Right lung (tissue), 10 donors: ENCODE results near the gene KCNAB3. TPM values are rescaled to one million over a fixed set of nuclear protein-coding genes. Genes with fewer than 3 reads are reported as not detected.
A peak's percentile ranks its signal among the peaks of the same experiment; 100 is the strongest.
"Not testable (repeated sequence)": the region's sequence is repeated elsewhere in the genome, so short reads cannot be mapped to it uniquely, and the experiment has no call there.

Experiments used
- DNase-seq, 2 donors: peaks; one replicate each; pipeline ENCODE4 v3.0.0-alpha.2; 2013
- long read RNA-seq, 8 donors: transcript quantifications; one replicate each; lab custom pipeline, GENCODE V29; 2026
- polyA plus RNA-seq, 5 donors: library from polyadenylated mRNA; unstranded; fragments of 120-200 nt; gene quantifications; one replicate each; pipeline versions ENCODE4 v1.2.1 to v1.2.3, GENCODE V29; 2013; ENCODE audit warnings: inconsistent platforms in 1 of 5, low replicate concordance in 1 of 5; ENCODE audit not compliant: insufficient read length in 5 of 5, insufficient read depth in 1 of 5

Gene KCNAB3
- 10 to 100 TPM in 3 of 5 donors, 1 to 10 TPM in 2; 8.7 to 12.1 (median 10.3) TPM for polyA plus RNA-seq
- long read RNA-seq, donor 1, partial matches to known transcripts = 0 of 1 reads
- long read RNA-seq, donor 1, other reads (novel, unspliced or antisense) = 0 of 1 reads
- long read RNA-seq, donor 2 = 0 reads
- long read RNA-seq, donor 3, partial matches to known transcripts = 21 of 25 reads
- long read RNA-seq, donor 3, other reads (novel, unspliced or antisense) = 0 of 25 reads
- long read RNA-seq, donor 4, partial matches to known transcripts = 0 of 1 reads
- long read RNA-seq, donor 4, other reads (novel, unspliced or antisense) = 0 of 1 reads
- long read RNA-seq, donor 5, partial matches to known transcripts = 0 of 5 reads
- long read RNA-seq, donor 5, other reads (novel, unspliced or antisense) = 0 of 5 reads
- long read RNA-seq, donor 6, partial matches to known transcripts = 0 of 5 reads
- long read RNA-seq, donor 6, other reads (novel, unspliced or antisense) = 0 of 5 reads
- long read RNA-seq, donor 7, transcript KCNAB3-204 (2 exons, 859 nt) = major isoform, 5 of 5 reads
- long read RNA-seq, donor 7, partial matches to known transcripts = 0 of 5 reads
- long read RNA-seq, donor 7, other reads (novel, unspliced or antisense) = 0 of 5 reads
- long read RNA-seq, donor 8, partial matches to known transcripts = 0 of 1 reads
- long read RNA-seq, donor 8, other reads (novel, unspliced or antisense) = 0 of 1 reads

DNA sequence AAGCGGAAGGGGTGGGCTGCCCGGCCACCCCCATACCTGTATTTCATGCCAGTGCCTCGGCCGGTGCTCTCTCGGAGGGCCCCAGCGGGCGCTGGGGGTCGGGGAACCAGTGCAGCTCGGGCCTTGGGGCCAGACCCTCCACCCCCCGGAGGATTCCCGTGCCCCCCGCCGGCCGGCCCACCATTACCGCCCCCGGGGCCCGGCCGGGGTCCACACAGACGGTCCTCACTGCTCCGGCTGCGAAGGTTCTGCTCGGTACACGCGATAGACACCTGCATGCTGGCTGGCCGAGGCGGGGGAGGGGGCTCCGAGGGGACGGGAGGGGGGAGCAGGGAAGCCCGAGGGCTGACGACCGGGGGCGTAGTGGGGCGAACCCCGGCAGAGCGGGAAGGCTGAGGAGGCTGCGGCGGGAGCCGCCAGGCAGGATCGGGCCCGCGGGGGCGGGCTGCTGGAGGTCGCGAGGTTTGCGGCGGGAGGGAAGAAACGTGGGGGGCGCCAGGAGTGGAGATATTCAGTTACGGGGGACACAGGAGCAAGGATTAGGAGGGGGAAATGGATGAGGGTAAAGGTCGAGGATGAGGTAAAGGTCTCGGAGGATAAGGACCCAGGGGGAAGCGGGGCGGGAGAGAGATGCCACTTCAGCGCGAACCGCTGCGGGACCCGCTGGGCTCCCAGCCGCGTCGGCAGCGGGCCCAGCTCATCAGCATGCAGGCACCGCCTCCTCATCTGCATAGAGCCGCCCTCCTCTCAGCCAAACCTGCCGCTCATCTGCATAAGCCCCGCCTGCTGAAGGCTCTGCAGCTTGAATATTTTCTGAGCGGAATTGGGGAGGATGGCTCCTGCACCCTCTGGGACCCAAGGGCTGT, at the start of gene KCNAB3:
KCNAB3 (minus strand) TSS at position 699 of the 866 bp plus-strand sequence; CDS start at position 278, 421 bp downstream.
- DNase-seq = peak; percentile 52 to 62

DNA sequence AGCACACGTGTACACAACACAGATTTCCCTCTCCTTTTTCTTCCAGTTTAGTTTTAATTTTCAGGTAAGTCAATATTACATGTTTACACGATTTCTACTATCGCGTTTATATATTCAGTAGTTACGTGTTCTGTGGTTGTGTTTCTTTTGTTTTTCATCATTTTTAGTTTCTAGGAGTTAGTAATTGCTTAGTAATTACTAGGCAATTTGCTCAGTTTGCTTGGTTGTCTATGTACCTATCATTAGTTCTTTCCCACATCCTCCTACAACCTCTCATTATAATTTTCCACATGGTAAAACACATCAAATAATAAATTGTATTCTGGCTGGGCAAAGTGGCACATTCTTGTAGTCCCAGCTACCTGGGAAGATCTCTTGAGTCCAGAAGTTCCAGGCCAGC, 48.1 kb upstream of the KCNAB3 start:
- DNase-seq = no peak

DNA sequence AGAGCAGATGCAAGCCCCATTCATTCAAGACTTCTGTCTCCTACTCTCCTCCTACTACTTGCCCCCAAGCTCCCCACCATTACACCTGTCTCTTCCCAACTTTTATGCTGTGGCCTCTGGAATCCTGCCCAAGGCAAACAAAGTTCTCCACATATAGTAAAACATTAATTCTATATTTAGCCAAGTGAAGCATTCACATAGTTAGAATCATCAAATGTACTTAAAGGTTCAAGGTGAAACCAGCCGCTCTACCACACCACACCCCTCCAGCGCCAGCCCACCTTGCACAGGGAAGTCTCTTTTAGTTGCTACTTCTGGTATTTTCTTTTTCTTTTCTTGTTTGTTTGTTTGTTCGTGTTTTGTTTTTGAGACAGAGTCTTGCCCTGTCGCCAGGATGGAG, 47.4 kb upstream of the KCNAB3 start:
- no peak for DNase-seq

DNA sequence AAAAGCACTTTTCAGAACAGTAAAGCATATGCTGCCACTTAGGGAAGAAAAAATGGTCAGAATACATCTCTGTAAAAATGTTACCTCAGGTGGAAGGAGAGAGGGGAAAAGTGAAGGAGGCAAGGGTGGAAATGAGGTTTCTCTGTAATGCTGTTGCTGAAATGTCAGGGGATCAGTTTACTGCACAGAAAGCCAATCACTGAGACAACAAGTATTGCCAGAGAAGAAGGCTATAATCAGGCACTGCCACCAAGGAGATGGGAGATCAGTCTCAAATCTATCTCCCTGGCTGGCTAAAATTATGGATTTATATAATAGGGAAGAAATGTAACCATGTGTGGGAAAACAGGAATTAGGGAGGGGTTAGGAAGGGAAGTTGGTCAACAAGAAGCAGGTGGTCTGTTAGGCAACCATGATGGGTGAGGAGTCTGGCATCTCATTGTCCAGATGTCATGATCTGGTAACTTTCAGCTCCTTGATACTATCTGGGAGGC, 45.0 kb upstream of the KCNAB3 start:
- no peak for DNase-seq

DNA sequence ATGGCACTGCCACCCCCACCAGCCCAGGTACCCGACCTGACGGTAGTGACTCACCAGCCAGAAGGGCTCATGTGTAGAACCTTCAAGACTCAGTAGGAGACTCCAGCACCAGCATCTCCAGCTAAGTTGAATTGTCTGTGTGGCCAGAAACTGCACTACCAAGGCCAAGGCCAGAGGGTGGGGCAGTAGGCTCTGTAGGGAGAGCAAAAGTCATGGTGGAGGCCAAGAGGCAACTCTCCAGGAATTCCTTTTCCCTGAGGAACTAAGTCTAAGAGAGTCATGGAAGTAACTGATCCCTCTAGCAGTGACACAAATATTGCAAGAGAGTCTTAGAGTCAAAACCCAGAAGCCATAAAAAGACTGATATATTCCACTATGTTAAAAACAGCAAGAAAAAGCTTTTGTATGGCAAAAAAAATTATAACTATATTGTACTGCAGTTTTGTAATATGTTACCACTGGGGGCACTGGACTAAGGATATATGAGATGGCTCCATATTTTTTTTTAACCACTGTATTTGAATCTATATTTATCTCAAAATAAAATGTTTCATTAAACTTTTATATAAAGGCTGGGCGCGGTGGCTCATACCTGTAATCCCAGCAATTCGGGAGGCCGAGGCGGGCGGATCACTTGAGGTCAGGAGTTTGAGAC, 42.6 kb upstream of the KCNAB3 start:
- no peak for DNase-seq

DNA sequence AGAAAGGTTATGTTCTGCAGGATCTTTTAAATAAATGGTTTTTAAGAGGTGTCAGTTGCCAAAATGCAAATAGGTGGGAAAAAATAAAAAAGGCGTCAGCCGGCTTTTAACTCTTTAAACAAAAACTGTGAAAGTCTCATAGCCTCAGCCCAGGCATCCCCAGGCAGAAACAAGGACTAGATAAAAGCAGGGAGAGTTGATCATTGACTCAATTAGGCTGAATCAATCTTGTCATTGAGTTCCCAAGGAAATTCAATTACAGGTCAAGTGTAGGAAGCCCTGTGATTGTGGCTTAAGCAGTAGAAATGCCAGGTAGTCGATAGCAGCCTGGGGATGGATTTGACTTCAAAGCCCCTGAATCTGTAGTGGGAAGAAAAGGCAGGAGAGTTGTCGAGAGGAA, 42.0 kb upstream of the KCNAB3 start:
- DNase-seq = no peak

DNA sequence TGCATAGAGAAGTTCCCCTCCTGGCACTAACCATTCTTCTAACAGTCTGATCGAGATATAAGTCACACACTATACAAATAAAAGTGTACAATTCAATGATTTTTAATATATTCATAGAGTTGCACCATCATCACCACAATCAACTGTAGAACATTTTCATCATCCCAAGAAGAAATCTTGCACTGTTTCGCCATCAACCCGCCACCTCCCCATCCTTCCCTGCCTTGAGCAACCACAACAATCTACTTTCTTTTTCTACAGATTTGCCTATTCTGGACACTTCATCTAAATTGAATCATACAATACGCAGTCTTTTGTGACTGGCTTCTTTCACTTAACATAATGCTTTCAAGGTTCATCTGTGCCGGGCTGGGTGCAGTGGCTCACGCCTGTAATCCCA, 39.8 kb upstream of the KCNAB3 start:
- DNase-seq = no peak

DNA sequence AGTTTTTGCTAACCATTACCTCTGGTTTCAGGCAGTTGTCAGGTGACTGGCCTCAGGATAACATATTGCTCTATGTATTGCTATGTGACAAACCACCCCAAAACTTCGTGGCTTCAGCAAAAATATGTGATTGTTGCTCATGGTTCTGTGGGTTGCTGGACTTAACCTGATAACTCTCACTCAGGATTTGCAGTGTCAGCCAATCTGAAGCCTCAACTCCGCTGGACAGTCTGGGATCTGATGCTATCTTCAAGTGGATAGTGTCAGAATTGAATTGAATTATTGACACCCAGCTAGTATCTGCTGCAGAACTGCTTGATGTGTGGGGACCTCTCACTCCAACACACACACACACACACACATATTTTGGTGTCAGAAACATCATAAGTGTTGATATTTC, 38.1 kb upstream of the KCNAB3 start:
- DNase-seq = no peak

DNA sequence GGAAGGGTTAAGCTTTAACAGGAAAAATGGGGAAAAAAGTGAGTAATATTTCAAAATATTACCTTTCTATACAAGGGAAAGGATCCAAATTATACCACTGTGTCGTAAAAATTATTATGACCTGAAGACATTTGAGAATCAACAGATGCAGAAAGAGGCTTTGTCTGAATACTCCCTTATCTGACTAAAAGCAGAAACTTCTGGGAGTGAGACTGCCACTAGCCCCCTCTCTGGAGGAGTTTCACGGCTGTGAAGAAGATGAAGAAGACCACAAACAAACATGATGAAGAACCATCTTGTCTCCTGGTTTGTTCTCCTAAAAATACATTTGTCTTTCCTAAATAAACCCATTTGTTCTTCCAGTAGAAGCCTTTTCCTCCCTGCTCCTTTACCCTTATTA, 31.8 kb upstream of the KCNAB3 start:
- DNase-seq = no peak

DNA sequence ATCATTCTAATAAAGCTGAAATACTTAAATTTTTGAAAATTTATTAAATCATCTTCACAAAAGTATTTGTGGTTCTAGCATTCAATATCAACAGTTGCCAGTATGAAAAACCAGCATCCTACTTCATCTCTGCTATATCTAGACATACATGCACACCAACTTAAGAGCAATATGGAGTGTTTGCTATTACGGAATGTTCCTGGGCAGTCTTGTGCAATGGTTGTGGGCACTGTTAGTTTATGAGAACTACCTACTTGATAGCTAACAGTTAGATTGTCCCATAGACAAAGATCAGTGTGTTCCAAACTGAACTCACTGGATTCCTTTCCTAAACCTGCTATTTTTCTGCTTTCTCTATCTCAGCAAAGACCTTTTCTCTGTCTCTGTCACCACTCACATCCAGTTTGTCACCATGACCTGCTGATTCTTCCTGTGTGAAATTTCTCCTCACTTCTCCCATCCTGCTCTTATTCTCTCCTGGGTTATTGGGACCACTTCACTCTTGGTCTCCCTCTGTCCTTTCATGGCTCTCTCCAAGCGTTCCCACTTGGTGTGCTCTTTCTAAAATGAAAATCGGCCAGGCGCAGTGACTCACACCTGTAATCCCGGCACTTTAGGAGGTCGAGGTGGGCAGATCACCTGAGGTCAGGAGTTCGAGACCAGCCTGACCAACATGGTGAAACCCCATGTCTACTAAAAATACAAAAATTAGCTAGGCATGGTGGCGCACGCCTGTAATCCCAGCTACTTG, 30.0 kb upstream of the KCNAB3 start:
- DNase-seq = peak in 1 of 2 donors; percentile 30

DNA sequence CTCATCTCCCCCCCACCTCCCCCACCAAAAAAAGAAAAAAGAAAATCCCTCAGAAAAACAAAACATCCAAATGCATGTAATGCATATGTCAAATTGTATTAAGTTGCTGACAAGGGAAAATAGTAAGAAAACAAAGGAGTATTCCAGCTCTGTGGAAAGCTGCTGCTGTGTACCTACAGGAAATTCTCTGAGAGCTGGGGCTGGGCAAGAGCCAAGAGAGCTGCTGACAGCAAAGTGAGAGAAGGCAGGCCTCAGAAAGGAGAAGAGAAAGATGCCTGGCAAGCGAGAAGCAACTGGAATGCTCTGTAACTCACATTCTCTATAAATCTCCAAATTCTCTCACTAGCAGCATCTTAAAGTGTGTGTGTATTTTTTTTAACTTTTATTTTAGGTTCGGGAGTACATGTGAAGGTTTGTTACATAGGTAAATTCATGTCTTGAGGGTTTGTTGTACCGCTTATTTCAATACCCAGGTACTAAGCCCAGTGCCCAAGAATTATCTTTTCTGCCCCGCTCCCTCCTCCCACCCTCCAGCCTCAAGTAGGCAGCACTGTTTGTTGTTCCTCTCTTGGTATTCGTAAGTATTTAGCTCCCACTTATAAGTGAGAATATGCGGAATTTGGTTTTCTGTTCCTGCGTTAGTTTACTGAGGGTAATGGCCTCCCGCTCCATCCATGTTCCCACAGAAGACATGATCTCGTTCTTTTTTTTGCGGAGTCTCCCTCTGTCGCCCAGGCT, 26.7 kb upstream of the KCNAB3 start:
- peak; percentile 35 to 46 for DNase-seq

DNA sequence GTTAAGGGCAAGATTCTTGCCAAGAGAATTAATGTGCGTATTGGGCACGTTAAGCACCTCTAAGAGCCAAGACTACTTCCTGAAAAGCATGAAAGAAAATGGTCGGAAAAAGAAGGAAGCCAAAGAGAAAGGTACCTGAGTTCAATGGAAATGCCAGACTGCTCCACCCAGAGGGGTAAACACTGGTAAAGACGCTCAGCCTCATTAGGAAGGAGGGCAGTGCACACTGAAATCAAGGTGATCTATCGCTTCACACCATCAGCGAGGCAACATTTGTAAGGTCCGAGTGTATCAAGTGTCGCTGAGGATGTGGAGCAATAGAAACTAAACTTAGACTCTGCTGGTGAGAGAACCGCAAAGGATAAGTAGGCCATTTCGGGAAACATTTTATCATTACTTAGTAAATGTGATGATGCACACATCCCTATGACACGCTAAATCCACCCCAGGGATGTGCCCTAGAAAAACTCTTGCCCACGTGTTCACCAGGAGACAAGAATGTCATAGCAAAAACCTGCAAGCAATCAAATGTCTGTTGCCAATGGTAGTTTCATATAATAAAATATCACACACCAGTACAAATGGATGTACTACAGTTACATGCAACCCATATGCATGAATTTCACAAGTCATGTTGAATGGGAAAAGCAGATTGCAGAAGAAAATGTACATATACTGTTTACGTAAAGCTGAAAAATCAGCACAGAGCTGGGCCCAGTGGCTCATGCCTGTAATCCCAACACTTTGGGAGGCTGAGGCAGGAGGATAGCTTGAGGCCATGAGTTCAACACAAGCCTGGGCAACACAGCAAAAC, 26.0 kb upstream of the KCNAB3 start:
- no peak for DNase-seq

DNA sequence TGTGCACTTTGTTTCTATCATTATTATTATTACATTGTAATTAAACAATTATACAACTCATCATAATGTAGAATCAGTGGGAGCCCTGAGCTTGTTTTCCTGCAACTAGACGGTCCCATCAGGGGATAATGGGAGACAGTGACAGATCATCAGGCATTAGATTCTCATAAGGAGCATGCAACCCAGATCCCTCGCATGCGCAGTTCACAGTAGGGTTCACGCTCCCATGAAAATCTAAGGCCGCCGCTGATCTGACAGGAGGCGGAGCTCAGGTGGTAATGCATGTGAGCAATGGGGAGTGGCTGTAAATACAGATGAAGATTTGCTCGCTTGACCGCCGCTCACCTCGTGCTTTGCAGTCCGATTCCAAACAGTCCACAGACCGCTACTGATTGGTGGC, 23.6 kb upstream of the KCNAB3 start:
- DNase-seq = not testable (repeated sequence)

DNA sequence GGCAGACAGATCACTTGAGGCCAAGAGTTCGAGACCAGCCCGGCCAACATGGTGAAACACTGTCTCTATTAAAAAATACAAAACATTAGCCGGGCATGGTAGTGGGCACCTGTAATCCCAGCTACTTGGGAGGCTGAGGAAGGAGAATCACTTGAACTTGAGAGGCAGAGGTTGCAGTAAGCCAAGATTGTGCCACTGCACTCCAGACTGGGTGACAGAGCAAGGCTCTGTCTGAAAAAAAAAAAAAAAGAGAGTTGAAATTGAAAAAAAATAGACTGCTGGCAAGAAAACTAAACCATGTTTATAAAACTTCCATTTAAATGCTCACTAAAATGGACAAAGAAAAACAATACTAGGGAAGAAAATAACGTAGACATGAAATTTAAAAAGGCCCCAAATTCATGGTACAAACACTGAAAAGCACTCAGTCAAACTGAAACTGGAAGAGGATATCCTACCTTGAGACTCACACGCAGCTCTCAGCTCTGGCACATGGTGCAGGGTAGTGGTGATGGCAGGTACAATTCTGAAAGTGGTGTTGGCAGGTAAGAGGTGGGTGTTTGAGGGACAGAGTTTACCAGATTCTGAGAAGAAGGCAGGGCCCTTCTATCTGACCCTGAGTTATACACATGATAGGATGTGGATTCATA, 21.6 kb upstream of the KCNAB3 start:
- no peak for DNase-seq

DNA sequence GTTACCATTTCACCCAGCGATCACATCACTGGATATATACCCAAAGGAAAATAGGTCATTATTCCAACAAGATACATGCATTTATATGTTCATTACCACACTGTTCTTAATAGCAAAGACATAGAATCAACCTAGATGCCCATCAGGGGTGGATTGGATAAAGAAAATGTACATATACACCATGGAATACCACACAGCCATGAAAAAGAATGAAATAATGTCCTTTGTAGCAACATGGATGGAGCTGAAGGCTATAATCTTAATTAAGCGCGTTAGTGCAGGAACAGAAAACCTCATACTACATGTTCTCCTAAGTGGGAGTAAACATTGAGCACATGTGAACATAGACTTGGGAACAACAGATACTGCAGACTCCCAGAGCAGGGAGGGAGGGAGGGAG, 20.9 kb upstream of the KCNAB3 start:
- no peak for DNase-seq

DNA sequence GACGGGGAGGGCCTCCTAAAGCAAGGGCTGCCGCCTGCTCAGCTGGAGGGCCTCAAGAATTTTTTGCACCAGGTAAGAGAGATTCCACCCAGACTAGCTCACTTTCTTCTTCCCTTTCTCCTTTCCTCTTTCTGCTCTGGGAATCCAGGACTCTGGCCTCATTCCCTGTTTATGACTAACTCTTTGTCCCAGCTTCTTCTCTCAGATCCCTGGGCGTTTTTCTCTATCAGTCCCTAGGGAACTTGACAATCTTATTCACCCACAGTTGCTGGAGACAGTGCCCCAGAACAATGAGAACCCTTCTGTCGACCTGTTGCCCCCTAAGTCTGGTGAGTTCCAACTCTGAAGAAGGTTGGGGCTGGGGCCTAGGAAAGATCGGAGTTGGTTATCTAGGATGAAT, 18.0 kb upstream of the KCNAB3 start:
- DNase-seq = no peak

DNA sequence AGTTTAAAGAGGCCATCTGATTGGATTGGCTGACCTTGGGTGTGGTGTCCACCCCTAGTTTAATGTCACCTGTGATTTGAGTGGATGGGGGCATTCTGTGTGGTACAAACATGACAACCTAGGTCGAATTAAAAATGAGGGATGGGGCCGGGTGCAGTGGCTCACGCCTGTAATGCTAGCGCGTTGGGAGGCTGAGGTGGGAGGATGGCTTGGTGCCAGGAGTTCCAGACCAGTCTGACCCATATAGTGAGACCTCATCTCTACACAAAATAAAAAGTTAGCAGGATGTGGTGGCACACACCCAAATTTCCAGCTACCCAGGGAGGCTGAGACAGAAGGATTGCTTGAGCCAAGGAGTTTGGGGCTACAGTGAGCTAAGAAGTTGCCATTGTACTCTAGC, 16.8 kb upstream of the KCNAB3 start:
- DNase-seq = no peak

DNA sequence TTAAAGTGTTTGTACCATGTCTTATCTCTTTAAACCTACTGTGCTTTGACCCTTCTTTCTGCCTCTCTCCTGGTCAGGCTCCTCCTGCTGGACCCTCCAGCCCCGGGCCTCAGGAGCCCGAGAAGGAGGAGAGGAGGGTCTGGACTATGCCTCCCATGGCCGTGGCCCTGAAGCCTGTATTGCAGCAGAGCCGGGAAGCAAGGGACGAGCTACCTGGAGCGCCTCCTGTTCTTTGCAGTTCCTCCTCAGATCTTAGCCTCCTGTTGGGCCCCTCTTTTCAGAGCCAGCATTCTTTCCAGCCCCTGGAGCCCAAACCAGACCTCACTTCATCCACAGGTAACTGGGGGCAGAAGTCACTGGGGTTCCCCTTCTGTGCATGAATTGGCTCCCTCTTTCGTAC, 16.0 kb upstream of the KCNAB3 start:
- DNase-seq = no peak

DNA sequence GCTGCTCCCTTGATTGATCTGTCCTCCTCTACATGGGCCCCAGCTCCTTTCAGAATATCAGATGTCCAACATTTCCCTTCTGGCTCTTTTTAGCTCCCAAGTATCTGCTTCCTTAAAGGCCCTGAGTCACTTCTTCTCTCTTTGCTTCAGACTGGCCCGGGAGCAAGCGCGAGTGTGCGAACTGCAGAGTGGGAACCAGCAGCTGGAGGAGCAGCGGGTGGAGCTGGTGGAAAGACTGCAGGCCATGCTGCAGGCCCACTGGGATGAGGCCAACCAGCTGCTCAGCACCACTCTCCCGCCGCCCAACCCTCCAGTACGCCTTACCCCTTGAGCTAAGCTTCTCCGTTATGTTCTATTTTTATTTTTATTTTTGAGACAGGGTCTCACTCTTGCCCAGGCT, 14.7 kb upstream of the KCNAB3 start:
- DNase-seq = no peak
